Measurements from ENCODE around the gene MRPL17. TPM values are rescaled to one million over a fixed set of nuclear protein-coding genes. Genes with fewer than 3 reads are reported as not detected.

MRPL17 gene
- total RNA-seq, 1 donor from 2014 or later = 89.9 TPM

DNA sequence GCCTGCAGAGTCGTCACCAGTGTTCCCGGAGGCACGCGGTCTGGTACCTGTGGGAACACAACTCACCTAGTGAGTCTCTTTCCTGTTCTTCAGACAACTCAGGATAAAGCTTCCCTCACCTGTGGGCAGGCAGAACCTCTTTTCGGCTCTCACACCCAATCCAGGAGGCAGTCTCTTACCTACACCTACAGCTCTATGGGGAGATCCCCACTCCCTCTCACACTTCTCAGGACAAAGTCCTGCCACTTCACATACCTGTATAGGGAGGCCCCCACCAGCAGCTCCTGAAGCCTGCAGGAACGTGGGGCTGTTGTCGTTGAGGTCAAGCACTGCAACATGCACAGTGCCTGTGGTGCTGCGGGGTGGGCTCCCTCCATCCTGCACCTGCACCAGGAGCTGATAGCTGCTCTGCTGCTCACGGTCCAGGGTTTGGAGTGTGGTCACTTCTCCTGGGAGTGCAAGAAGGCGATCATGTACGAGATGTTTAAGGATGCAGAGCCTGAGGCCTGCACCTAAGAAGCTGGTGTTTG is 51.7 kb downstream of the MRPL17 start:
- Mint-ChIP-seq H3K9me3 (ENCODE audit: unreplicated experiment) (no peaks in the 10 kb centered on the region), H3K4me3 (ENCODE audit: unreplicated experiment) (no peak overlapping the region), H3K27ac (ENCODE audit: unreplicated experiment) (peak overlapping the region; percentile 62), H3K27me3 (ENCODE audit: low read depth, unreplicated experiment) (peaks cover 42% of the 10 kb centered on the region), H3K4me1 (ENCODE audit: low read depth, unreplicated experiment) (no peaks in the 10 kb centered on the region), H3K36me3 (ENCODE audit: low read depth, unreplicated experiment) (peaks cover 18% of the 10 kb centered on the region)
- H3K4me3 ChIP-seq (ENCODE audit: insufficient read depth, low read depth, low read length) = no peak overlapping the region
- H3K4me2 ChIP-seq (ENCODE audit: low read length) = no peak overlapping the region
- no peaks in the 10 kb centered on the region for H4K20me1 ChIP-seq (ENCODE audit: insufficient read depth, low read length)
- no peaks in the 10 kb centered on the region for H3K36me3 ChIP-seq (ENCODE audit: insufficient read depth, low read length)
- H3K9ac ChIP-seq (ENCODE audit: low read length) = no peak overlapping the region
- no peak for DNase-seq (ENCODE audit: low read depth)
- no peaks in the 10 kb centered on the region for H3K9me3 ChIP-seq (ENCODE audit: insufficient read depth, low read depth, low read length)
- H3K4me1 ChIP-seq (ENCODE audit: insufficient read depth, low read length) = peaks cover 8% of the 10 kb centered on the region
- no peak for FAIRE-seq
- no peak overlapping the region for H3K27ac ChIP-seq (ENCODE audit: low read depth, low read length)
- H3K79me2 ChIP-seq (ENCODE audit: insufficient read depth, low read length) = no peaks in the 10 kb centered on the region
- TF ChIP-seq EZH2 (IDR thresholded peaks at IDR 0.05; ENCODE audit: insufficient read depth, low read length) = no peak
- TF ChIP-seq, protein P1, sequence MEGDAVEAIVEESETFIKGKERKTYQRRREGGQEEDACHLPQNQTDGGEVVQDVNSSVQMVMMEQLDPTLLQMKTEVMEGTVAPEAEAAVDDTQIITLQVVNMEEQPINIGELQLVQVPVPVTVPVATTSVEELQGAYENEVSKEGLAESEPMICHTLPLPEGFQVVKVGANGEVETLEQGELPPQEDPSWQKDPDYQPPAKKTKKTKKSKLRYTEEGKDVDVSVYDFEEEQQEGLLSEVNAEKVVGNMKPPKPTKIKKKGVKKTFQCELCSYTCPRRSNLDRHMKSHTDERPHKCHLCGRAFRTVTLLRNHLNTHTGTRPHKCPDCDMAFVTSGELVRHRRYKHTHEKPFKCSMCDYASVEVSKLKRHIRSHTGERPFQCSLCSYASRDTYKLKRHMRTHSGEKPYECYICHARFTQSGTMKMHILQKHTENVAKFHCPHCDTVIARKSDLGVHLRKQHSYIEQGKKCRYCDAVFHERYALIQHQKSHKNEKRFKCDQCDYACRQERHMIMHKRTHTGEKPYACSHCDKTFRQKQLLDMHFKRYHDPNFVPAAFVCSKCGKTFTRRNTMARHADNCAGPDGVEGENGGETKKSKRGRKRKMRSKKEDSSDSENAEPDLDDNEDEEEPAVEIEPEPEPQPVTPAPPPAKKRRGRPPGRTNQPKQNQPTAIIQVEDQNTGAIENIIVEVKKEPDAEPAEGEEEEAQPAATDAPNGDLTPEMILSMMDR (IDR thresholded peaks at IDR 0.05; ENCODE audit: insufficient read depth, low read depth, low read length) = no peak
- no peak overlapping the region for H2AFZ ChIP-seq (ENCODE audit: low read depth, low read length)
- no peaks in the 10 kb centered on the region for H3K27me3 ChIP-seq (ENCODE audit: insufficient read depth, low read length)

DNA sequence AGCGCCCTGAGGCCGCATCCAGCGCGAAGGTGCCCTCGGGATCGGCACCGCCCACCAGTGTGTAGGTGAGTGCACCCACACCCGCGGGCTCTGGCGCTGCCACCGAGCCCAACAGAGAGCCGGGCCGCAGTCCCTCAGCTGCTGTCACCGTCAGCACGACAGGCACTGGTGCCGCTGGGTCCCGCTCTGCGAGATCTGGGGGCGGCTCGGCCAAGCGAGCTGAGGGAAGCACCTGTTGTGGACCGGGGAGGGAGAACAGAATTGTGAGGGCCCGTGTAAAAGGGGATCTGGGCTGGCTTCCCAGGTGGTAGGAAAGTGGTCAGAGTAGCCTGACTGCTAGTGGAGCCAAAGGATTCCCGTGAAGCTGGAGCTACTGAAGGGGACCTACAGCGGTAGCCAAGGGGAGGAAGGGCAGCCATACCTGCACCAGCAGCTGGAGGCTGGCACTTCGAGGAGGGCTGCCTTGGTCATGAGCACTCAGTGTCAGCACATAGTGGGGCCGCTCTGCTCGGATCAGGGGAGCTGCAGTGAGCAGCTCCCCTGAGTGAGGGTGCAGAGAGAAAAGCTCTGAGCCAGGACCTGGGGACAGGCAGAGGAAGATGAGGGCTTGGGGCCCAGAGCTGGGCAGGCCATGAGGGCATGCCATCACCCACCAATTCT is 52.4 kb downstream of the MRPL17 start:
- H3K36me3 Mint-ChIP-seq (ENCODE audit: low read depth, unreplicated experiment) = peaks cover 18% of the 10 kb centered on the region
- Histone ChIP-seq H3K9ac (ENCODE audit: low read length) (no peak overlapping the region), H4K20me1 (ENCODE audit: insufficient read depth, low read length) (no peaks in the 10 kb centered on the region), H3K4me2 (ENCODE audit: low read length) (no peak overlapping the region), H3K9me3 (ENCODE audit: insufficient read depth, low read depth, low read length) (no peaks in the 10 kb centered on the region), H3K27me3 (ENCODE audit: insufficient read depth, low read length) (no peaks in the 10 kb centered on the region), H3K4me3 (ENCODE audit: insufficient read depth, low read depth, low read length) (no peak overlapping the region), H3K79me2 (ENCODE audit: insufficient read depth, low read length) (no peaks in the 10 kb centered on the region), H3K27ac (ENCODE audit: low read depth, low read length) (no peak overlapping the region), H3K4me1 (ENCODE audit: insufficient read depth, low read length) (peaks cover 6% of the 10 kb centered on the region), H2AFZ (ENCODE audit: low read depth, low read length) (no peak overlapping the region), H3K36me3 (ENCODE audit: insufficient read depth, low read length) (no peaks in the 10 kb centered on the region)
- peaks cover 42% of the 10 kb centered on the region for H3K27me3 Mint-ChIP-seq (ENCODE audit: low read depth, unreplicated experiment)
- peak overlapping the region; percentile 64 for H3K4me3 Mint-ChIP-seq (ENCODE audit: unreplicated experiment)
- FAIRE-seq (no peak), DNase-seq (ENCODE audit: low read depth) (no peak)
- no peaks in the 10 kb centered on the region for H3K4me1 Mint-ChIP-seq (ENCODE audit: low read depth, unreplicated experiment)
- H3K27ac Mint-ChIP-seq (ENCODE audit: unreplicated experiment) = no peak overlapping the region
- TF ChIP-seq, protein P1 (IDR thresholded peaks at IDR 0.05; ENCODE audit: insufficient read depth, low read depth, low read length) = no peak
- no peak for TF ChIP-seq EZH2 (IDR thresholded peaks at IDR 0.05; ENCODE audit: insufficient read depth, low read length)
- H3K9me3 Mint-ChIP-seq (ENCODE audit: unreplicated experiment) = no peaks in the 10 kb centered on the region

Other genes starting within 250 kb of the MRPL17 start
- gene HPX, start 242.4 kb downstream of the MRPL17 start, total RNA-seq = 1.7 and 1.9 TPM in 2 replicates
- 20.8 and 25.4 TPM in 2 replicates for gene TRIM3, start 209.4 kb downstream of the MRPL17 start, total RNA-seq
- gene ARFIP2, start 202.0 kb downstream of the MRPL17 start, total RNA-seq = 66.3 and 71.8 TPM in 2 replicates
- 35.2 and 38.2 TPM in 2 replicates for gene TIMM10B, start 201.8 kb downstream of the MRPL17 start, total RNA-seq
- gene DNHD1, start 186.1 kb downstream of the MRPL17 start, total RNA-seq = 8.2 and 8.3 TPM in 2 replicates
- gene RRP8, start 79.7 kb downstream of the MRPL17 start, total RNA-seq = 23.9 and 25.8 TPM in 2 replicates
- 209 and 218 TPM in 2 replicates for gene ILK, start 79.6 kb downstream of the MRPL17 start, total RNA-seq
- gene TAF10, start 71.1 kb downstream of the MRPL17 start, total RNA-seq = 111 and 113 TPM in 2 replicates
- 43.4 and 58.3 TPM in 2 replicates for gene TPP1, start 63.9 kb downstream of the MRPL17 start, total RNA-seq
- gene DCHS1, start 27.5 kb downstream of the MRPL17 start, total RNA-seq = 7.7 and 8.4 TPM in 2 replicates
- gene OR2AG2, start 88.6 kb upstream of the MRPL17 start, total RNA-seq = 0.07 and 0.27 TPM in 2 replicates
- gene OR2AG1, start 99.7 kb upstream of the MRPL17 start, total RNA-seq = not detected in 2 replicates
- gene OR6A2, start 116.3 kb upstream of the MRPL17 start, total RNA-seq = 0.09 TPM in 1 of 2 replicates, not detected in the other
- gene OR10A5, start 162.3 kb upstream of the MRPL17 start, total RNA-seq = not detected in 2 replicates
- gene OR10A2, start 179.7 kb upstream of the MRPL17 start, total RNA-seq = not detected in 2 replicates
- gene OR10A4, start 193.3 kb upstream of the MRPL17 start, total RNA-seq = not detected in 2 replicates
- 0.39 TPM in 1 of 2 replicates, not detected in the other for gene OR2D2, start 209.2 kb upstream of the MRPL17 start, total RNA-seq
- gene OR2D3, start 237.7 kb upstream of the MRPL17 start, total RNA-seq = not detected in 2 replicates
- gene ZNF215, start 243.1 kb upstream of the MRPL17 start, total RNA-seq = 2.1 and 2.9 TPM in 2 replicates

All from astrocyte (in vitro differentiated cells and primary cell).